ENCODE data around the gene FOXO3.

FOXO3 gene

DNA sequence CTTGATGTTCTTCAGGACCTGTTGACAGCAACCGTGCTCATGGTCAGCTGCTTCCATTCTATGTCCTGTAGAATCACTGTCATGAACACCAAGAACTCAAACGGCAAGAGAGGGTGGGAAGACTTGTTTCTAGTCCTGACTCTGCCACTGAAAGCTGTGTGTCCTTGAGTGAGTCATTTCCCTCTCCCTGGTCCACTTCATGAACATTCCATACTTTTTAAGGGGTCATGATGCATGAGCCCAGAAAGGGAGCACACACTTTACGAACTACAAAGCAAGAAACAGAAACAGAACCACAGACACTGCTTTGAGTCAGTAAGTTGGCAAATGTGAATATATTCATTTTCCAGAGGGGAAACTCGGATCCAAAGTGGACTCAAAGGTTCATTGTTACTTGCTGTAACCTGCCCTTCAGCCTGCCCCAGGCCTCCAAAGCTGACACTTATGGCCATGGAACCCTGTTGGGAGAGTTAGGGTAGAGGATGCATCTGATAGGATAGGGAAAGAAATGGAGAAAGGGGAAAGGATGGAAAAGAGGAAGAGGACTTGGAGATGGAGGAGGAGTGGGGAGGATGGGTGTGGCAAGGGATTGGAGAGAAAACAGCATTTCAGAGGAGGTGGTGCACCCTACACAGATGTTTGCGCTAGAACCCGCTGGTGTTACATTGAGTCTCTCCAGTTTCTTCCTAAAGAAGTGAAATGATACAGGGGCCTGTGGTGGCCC, 129.8 kb downstream of the FOXO3 start:
- Histone ChIP-seq H3K27ac (ENCODE audit: low read length) (no peak overlapping the region), H3K9ac (ENCODE audit: low read length) (no peak overlapping the region), H4K20me1 (ENCODE audit: insufficient read depth, low read length) (no peaks in the 10 kb centered on the region), H3K79me2 (ENCODE audit: low read length) (no peaks in the 10 kb centered on the region), H3K9me3 (ENCODE audit: insufficient read depth, low read length) (no peaks in the 10 kb centered on the region), H3K27me3 (ENCODE audit: low read depth, low read length) (no peaks in the 10 kb centered on the region), H3K4me3 (ENCODE audit: low read length) (no peak overlapping the region), H3K4me2 (ENCODE audit: low read length) (no peak overlapping the region), H2AFZ (ENCODE audit: low read depth, low read length) (no peak overlapping the region), H3K4me1 (ENCODE audit: low read length) (no peaks in the 10 kb centered on the region), H3K36me3 (replicated peaks; ENCODE audit: low read depth, low read length) (no peaks in the 10 kb centered on the region)
- TF ChIP-seq EZH2phosphoT487 (IDR thresholded peaks at IDR 0.05; ENCODE audit: low read depth) (no peak), CTCF (IDR thresholded peaks at IDR 0.05; ENCODE audit: low read depth, low read length) (no peak)

DNA sequence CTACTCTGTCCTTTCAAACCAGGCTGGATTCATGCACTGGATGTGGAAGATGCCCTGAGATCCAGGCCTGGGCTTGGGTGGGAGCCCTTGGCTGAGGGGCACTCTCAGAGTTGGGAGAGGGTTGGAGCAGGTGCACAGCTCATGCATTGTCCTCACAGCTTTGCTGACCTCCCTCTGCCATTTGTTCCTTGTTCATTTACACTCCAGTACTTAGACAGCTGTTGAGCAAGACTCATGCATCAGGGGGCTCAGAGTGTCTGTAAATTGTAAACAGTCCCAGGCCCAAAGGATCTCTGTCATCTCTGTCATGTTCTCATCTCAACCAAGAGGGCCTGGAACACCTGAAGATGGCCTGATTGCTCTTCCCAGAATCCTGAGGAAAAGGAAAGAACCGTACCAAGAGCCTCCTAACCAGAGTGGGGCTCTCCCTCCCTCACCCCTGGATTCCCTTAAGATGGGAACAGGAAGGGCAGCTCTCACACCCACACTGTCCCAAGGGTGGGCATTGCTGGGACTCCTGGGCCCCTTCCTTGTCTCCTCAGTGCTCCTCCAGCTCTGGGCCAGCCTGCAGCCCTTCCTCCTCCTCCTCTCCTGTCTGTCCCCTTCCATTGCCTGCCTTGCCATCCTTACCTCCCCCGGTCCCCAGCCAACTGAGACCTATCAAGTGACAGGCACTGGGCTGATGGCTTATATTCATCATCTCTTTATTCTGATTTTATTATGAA, 132.9 kb downstream of the FOXO3 start:
- Histone ChIP-seq H4K20me1 (ENCODE audit: insufficient read depth, low read length) (no peaks in the 10 kb centered on the region), H3K4me3 (ENCODE audit: low read length) (no peak overlapping the region), H3K27ac (ENCODE audit: low read length) (no peak overlapping the region), H3K4me2 (ENCODE audit: low read length) (no peak overlapping the region), H3K4me1 (ENCODE audit: low read length) (no peaks in the 10 kb centered on the region), H3K9ac (ENCODE audit: low read length) (no peak overlapping the region), H3K9me3 (ENCODE audit: insufficient read depth, low read length) (no peaks in the 10 kb centered on the region), H3K36me3 (replicated peaks; ENCODE audit: low read depth, low read length) (no peaks in the 10 kb centered on the region), H3K27me3 (ENCODE audit: low read depth, low read length) (no peaks in the 10 kb centered on the region), H3K79me2 (ENCODE audit: low read length) (no peaks in the 10 kb centered on the region), H2AFZ (ENCODE audit: low read depth, low read length) (no peak overlapping the region)
- no peak for TF ChIP-seq CTCF (IDR thresholded peaks at IDR 0.05; ENCODE audit: low read depth, low read length)
- TF ChIP-seq EZH2phosphoT487 (IDR thresholded peaks at IDR 0.05; ENCODE audit: low read depth) = no peak

- Histone ChIP-seq H3K9me3 (ENCODE audit: insufficient read depth, low read length) (no peaks in the 10 kb centered on the region), H3K79me2 (ENCODE audit: low read length) (no peaks in the 10 kb centered on the region), H3K4me2 (ENCODE audit: low read length) (no peak overlapping the region), H3K4me1 (ENCODE audit: low read length) (no peaks in the 10 kb centered on the region), H4K20me1 (ENCODE audit: insufficient read depth, low read length) (no peaks in the 10 kb centered on the region), H3K4me3 (ENCODE audit: low read length) (no peak overlapping the region), H3K27ac (ENCODE audit: low read length) (no peak overlapping the region), H3K9ac (ENCODE audit: low read length) (no peak overlapping the region), H3K36me3 (replicated peaks; ENCODE audit: low read depth, low read length) (no peaks in the 10 kb centered on the region), H3K27me3 (ENCODE audit: low read depth, low read length) (no peaks in the 10 kb centered on the region), H2AFZ (ENCODE audit: low read depth, low read length) (no peak overlapping the region)
- TF ChIP-seq CTCF (IDR thresholded peaks at IDR 0.05; ENCODE audit: low read depth, low read length) = no peak
- no peak for TF ChIP-seq EZH2phosphoT487 (IDR thresholded peaks at IDR 0.05; ENCODE audit: low read depth)
These were observed 134.1 kb downstream of the FOXO3 start for GRCh38 chr6:108694816-108695215.

DNA sequence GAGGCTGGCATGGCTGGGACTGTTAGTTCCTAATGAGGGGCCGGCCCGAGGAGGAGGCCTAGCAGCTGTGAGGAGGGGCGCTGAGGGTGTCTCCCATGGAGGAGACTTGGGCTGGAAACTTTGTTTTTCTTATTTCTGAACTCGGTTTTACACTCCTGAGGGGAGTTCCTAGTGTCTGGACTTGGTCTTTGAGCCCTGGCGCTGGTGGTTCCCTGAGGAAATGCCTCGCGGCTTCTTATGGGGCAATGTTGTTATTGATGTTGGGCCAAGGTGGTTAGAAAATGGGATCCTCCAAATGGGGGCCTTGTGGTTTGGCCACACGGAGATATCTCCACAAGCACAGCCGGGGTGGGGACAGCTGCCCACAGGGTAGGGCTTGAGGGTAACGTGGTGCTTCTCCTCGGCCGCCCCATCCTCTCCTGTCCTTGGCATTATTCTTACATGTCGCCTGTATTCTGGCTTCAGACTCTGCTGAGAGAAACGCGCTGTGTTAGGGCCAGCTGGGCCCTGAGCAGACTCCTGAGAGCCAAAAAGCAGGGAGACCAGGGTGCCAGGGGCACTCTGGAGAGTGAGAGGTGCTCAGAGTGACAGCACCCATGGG, 136.9 kb downstream of the FOXO3 start:
- Histone ChIP-seq H3K9ac (ENCODE audit: low read length) (no peak overlapping the region), H2AFZ (ENCODE audit: low read depth, low read length) (no peak overlapping the region), H3K4me3 (ENCODE audit: low read length) (no peak overlapping the region), H3K27ac (ENCODE audit: low read length) (no peak overlapping the region), H4K20me1 (ENCODE audit: insufficient read depth, low read length) (no peaks in the 10 kb centered on the region), H3K36me3 (replicated peaks; ENCODE audit: low read depth, low read length) (no peaks in the 10 kb centered on the region), H3K4me1 (ENCODE audit: low read length) (no peaks in the 10 kb centered on the region), H3K27me3 (ENCODE audit: low read depth, low read length) (no peaks in the 10 kb centered on the region; the same call in 1 of the 2 replicates), H3K79me2 (ENCODE audit: low read length) (no peaks in the 10 kb centered on the region), H3K9me3 (ENCODE audit: insufficient read depth, low read length) (no peaks in the 10 kb centered on the region), H3K4me2 (ENCODE audit: low read length) (no peak overlapping the region)
- TF ChIP-seq CTCF (IDR thresholded peaks at IDR 0.05; ENCODE audit: low read depth, low read length) = no peak
- no peak for TF ChIP-seq EZH2phosphoT487 (IDR thresholded peaks at IDR 0.05; ENCODE audit: low read depth)

All from OCI-LY3 (cell line).